ENCODE data around the gene DNMT3A.

Gene DNMT3A

GRCh38 chr2:25197336-25198208 is 144.2 kb downstream of the DNMT3A start:
- DNase-seq: no peak

GRCh38 chr2:25194576-25195122 is 147.1 kb downstream of the DNMT3A start:
- no peak for DNase-seq

GRCh38 chr2:25190536-25190935 is 151.2 kb downstream of the DNMT3A start:
- no peak for DNase-seq

GRCh38 chr2:25188405-25188804 is 153.3 kb downstream of the DNMT3A start:
- DNase-seq: no peak

- DNase-seq: no peak
These were observed 153.9 kb downstream of the DNMT3A start for GRCh38 chr2:25187729-25188350.

- no peak for DNase-seq
These were observed 157.5 kb downstream of the DNMT3A start for GRCh38 chr2:25184254-25184653.

- DNase-seq: no peak
These were observed 162.7 kb downstream of the DNMT3A start for GRCh38 chr2:25178976-25179375.
